HT-29 (cell line): ENCODE data around the gene ALDOA. TPM values are rescaled to one million over a fixed set of nuclear protein-coding genes. Genes with fewer than 3 reads are reported as not detected.
A peak's percentile ranks its signal among the peaks of the same experiment; 100 is the strongest.

Experiments used
- DNase-seq: peaks from one replicate; pipeline ENCODE4 v3.0.0-alpha.2; 2015; ENCODE audit warnings: low spot score
- total RNA-seq: library from RNA; depleted of rRNA; stranded (reverse); fragments of >200 nt; shearing (Covaris generic); gene quantifications from 2 replicates; pipeline ENCODE4 v1.2.3, GENCODE V29; 2014

ALDOA gene
- total RNA-seq, 1 experiment from 2014 or later, result 1,983 TPM

DNA sequence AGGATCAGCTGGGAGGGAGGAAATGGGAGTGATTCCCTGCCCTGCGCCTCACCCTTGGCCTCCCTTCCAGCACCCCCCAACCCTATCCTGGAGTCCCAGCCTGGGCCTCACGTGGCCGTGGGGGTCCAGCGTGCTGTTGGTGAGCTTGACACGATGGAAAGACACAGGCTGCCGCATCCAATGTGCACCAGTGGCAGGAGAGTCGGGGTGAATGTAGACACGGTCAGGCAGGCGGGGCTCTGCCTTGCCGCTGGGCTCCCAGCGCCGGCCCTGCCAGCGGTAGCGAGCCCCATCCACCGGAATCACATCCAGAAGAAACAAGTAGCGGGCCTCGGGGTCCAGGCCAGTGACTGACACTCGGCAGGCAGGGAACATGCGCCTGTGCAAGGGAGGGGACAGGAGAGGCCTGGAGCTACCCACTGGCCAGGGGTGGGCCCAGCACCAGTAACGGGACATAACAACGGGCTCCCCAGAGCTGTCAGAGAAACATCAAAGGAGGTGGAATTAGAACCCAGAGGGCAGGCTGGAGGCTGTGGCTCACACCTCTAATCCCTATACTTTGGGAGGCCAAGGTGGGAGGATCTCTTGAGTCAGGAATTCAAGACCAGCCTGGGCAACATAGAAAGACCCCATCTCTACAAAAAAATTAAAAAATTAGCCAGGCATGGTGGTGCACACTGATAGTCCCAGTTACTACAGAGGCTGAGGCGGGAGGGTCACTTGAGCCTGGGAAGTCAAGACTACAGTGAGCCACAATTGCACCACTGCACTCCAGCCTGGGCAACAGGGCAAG is 23.5 kb downstream of the ALDOA start:
- no peak for DNase-seq

DNA sequence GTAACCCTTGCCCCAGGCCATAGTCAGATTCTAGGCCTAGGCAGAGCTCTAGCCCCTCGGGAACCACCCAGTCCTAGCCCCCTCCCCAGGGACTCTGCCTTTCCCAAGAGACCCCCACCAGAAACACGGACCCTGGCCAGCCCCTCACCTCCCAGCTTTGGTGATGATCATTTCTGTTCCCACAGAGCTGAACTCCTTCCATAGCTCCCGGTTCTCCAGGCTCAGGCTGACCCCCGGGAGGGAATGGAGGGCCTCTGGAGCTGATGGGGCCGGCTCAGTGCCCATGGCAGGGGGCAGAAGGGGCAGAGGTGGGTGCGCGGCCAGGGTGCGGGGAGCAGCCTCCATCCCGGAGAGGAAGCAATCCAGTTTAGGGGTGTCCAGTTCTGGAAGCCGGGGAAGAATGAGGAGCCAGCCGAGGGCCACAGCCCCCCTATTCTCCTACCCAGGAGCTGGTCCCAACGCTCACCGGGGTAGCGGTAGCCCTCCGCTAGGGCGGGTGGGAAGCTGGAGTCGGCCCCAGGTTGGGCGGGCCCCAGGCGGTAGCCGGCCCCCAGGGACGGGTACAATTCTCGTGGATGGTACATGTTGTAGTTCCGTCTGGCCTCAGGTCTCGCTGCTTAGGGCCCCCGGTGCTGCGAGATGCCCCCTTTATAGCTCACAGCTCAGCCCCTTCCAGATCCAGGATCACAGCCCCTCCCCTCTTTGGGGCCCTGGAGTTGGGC is 25.2 kb downstream of the ALDOA start:
- no peak for DNase-seq

DNA sequence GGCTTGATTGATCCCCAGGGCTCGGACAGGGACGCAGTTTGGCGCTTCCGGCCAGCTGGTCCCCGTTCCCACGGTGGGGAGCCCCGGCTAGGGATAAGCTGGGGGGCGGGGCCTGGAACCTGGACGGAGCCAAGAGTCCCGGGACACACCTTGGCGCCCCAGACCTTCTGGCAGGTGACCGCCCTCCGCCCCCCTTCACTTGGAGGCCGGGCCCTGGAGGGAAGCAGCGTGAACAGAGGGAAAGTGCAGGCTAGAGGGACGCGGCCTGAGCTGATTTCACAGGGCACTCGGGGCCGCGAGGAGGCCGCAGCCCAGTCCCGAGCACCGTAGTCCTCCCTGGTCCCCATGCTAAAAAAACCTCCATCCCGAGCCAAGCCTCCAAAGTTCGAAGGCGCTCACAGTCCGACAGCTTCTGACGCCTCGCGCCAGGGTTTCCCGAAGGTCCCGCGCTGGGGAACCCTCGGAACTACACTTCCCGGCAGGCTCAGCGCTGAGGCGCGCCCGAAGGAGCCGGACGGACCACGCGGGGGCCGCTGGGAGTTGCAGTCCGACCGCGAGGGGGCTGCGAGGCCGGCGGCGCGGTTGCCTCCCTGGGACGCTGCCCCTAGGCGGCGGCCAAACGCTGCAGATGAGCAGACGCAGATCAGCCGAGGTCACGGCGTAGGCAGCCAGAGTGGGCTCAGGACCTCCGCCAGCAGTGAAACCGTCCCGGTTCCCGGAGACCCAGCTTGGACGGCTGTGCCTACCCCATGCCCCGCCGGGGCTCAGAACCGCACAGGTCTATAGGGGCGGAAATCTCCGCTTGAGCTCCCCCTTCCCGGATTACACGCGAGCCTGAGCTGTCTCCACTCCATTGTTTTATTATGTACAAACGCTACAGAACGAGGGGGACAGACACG is 26.2 kb downstream of the ALDOA start, which contains the start of gene TBX6:
Gene TBX6 (minus strand): TSS at position 451 of the 899 bp plus-strand sequence. CDS start 731 bp downstream, outside the sequence.
- DNase-seq, result peak; percentile 93

- DNase-seq, result peak; percentile 69
Measured at GRCh38 chr16:30092373-30093010, 26.9 kb downstream of the ALDOA start.

DNA sequence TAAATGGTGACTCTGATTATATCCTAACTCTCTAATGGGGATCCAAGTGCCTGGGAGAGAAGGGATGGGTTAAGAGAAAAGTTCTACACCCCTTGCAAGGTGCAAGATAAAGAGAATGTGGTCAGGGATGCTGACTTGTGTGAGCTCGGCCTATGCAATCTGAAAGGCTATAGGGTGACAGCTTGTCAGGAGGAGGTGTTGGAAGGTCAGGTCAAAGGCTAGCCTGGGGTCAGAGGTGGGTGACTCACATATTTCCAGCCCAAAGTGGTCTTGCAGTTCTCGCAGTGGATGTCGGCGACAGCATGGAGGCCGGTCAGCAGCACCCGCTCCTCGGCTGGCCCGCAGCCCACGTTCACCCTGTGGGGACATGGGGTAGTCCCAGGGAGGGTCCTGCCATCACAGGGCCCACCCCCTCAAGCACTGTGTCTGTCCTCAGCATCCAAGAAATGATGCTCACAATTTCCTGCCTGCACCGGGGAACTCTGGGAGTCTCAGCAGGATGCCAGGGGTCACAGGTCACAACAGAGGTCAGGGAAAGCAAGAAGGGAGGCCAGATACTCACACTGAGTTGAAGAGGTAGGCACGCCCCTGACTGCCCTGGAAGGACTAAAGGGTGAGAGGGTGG is 29.1 kb downstream of the ALDOA start:
- no peak for DNase-seq

- DNase-seq, result no peak
Measured at GRCh38 chr16:30095166-30096078, 29.9 kb downstream of the ALDOA start.

DNA sequence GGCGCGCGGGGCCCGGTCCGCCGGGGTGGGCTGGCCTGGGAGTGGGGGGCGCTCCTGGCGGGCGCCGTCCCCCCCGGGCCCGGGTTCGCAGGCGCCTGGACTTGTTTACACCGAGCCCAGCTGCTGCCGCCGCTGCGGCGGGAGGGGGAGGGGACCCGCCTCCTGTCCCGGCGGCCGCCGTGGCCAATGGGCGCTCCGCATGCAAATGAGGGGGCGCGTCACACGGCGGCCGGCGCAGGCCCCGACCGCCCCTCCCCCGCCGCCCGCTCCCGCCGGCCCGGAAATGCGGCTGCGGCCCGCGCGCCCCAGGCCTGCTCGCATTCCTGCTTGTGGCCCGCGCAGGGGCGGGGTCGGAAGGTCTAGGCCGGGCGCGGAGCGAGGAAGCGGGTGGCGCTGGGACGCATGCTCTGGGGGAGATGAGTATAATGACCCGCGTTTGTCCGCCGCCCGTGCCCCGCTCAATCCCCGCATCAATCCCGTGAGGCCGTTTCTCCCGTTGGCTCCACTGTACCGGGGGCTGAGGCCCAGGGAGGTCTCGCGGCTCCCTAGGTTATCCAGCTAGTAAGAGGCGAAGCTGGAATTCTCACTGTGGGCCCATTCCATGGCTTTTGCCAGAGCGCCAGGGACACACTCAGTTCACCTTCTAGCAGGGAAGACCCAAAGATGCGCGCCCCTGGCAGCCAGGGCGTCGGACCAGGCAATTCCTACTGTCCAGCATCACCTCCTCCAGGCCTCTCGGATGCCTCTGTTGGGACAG is 30.7 kb downstream of the ALDOA start, which contains the start of gene YPEL3:
Gene YPEL3 (minus strand): TSS at position 109 of the 757 bp plus-strand sequence. CDS start 731 bp downstream, outside the sequence.
- peak; percentile 78 for DNase-seq

DNA sequence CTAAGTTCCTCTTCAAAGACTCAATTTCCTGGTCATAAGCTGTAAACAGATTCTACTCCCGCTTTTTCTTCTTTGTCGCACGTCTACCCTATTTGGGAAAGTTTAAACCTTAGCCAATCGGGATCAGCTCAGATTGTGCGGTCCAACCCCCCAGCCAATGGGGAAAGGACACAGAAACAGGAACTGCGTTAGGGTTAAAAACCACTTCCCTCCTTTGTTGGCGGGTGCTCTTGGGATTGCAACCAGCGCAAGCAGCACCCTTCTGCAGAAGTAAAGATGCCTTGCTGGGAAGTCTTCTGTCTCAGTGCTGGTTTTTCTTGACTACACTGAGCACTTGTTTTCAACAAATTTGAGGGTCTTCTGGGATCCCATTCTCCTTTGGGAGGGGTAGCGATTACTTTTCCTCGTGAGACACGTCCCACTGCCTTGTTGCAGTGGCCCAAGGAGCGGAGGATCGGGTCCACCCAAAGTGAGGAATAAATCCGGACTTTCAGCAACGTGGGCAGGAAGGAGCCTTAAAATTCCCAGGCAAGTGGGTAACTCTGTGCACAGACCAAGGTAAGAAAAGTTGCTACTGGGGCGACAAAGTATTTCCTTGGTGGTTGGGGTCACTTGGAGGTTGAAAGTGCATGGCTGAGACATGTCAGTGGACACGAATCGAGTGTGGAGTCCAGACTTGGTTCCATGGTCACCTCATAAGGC is 31.5 kb downstream of the ALDOA start:
- no peak for DNase-seq

DNA sequence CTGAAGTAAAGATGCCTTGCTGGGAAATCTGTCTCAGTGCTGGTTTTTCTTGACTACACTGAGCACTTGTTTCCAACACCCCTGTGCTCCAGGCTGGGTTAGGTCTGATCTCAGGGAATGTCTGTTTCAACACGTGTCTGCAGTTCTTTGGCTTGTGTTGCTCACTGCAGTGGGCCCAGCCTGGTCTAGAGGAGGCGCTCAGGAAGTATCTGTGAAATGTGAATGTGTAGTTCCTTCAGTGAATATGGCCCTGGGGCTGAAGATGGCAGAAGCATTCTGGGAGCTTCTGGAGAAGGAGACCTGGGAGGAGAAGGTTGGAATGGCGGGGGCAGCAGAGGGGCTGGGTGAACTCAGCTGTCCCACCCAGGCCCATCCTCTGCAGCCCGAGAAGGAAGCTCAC is 38.5 kb downstream of the ALDOA start:
- no peak for DNase-seq

DNA sequence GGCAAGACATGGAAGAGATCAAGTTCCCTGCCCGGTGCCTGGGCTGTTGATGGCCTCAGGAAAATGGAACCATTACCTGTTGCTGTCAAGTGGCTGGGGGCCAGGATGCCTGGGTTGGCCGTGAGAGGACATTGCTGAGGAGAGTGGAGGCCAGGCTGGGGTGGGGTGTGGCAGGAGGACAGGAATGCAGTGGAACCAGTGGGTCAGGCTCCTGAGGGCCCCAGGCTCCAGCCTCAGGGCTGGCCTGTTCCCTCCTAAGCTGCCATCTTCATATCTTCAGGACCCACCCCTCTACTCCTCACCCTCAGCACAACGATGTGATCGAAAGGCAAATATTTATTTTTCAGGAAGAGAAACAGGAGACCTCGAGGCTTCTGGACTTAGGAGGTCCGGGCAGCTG is 38.9 kb downstream of the ALDOA start:
- DNase-seq, result peak; percentile 73

DNA sequence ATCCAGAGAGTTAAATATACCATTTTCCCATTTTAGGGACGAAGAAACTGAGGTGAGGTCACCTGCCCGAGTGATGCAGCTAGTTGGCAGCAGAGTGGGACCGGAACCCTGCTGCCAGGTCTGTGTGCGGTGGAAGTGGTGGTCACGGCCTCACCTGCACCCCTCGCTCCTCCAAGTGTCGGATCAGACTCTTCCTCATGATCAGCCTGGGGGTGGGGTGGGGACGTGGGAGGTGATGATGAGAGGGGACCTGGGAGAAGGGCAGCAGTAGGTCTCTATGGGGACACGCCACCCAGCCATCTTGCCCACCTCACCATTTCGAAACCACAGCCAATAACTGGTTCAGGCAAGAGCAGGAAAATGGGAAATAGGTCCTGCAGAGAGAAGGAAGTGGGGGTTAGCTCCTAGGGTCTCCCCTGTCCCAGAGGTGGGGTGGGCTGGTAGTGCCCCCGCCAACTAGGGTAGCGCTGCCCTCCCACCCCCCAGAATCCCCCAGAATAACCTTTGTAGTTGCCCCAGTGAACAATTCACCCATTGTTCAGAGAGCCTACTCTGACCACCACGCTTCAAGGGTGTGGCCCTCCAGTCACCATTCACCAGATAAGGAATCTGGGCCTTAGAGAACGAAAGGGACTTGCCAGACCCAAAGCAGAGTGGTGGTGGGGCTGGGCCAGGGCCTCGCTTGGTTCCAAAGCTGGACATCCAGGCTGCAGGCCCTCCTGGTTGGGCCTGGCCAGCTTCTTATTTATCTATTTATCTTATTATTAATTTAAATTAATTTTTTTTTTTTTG is 42.7 kb downstream of the ALDOA start:
- no peak for DNase-seq

DNA sequence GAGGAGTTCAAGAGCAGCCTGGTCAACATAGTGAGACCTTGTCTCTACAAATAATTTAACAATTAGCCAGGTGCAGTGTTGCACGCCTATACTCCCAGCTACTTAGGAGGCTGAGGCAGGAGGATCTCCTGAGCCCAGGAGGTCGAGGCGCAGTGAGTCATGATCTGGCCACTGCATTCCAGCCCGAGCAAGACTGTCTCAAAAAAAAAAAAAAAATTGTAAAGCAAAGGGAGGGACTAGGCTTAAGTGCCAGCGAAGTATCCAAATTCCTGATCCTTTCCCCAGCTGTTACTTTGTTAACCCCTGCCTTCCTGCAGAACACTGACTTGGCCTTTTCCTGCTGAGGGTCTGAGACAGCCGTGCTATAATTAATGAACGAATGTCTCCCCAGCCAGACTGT is 45.1 kb downstream of the ALDOA start:
- DNase-seq, result no peak

DNA sequence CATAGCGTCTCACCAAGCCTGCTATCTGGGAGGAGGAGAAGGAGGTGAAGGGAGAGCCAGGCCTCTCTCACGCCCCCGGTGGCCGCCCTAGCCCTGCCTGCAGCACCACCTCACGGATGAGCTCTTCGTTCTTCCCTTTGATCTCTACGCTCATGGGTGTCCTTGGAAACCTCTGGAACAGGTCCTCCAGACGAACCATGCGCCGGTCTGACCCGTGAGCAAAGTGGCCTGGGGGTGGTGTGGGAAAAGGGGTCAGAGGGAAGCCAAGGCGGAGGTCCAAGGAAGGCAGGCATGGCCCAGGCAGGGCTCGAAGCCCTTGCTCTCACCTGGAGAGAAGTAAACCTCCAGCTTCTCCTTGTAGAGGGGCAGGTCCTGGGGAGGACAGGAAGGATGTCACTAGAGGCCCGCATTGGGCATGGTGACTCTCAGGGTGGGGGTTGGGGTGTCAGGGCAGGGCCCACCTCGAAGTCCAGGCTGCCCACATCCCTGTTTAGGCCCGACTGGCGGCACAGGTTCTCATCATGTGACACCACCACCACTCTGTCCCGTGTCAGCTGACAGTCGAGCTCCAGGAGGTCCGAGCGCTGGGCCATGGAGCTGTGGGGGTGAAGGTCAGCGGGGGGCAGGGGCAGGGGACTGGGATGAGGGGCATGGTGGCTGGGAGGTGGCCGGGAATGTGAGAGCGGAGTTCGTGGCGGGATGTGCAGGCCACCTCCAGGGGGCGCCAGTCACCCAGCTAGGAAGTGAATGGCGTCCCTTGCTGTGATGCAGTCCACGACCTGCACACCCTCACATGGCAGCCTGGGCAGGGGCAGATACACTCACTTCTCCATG is 46.9 kb downstream of the ALDOA start:
- peak; percentile 71 for DNase-seq

DNA sequence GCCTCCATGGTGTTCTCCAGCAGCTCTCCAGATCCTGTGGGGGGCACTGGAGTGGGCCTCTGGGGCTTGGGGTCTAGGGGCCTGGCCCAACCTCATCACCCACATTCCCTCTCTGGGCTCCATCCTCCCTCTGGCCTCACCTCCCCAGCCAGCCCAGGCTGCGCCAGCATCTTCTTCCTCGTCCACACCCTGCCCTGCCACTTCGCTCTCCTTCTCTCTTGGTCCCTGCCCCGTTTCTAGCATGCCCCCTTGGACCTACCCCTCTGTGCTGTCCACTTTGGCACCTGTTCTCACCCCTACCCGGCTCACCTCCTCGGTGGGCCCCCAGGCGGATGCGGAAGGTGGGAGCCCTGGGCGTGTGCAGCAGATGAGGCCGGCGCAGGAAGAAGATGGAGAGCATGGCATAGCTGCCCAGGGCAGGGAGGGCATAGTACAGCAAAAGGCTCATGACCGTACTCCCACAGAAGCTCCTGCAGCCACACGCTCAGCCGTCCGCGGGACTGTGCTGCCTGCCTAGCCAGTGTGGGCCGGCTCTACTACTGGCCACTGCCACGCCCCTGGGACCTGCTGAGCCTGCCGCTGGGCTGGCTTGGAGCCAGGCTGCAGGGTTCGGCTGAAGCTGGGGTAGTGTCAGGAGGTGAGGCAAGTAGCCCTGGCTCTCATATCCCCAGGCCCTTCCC is 47.6 kb downstream of the ALDOA start, which contains the start of gene GDPD3:
Gene GDPD3 (minus strand): TSS at position 507 of the 680 bp plus-strand sequence. CDS start 59 bp downstream, at position 448.
- peak; percentile 29 for DNase-seq

DNA sequence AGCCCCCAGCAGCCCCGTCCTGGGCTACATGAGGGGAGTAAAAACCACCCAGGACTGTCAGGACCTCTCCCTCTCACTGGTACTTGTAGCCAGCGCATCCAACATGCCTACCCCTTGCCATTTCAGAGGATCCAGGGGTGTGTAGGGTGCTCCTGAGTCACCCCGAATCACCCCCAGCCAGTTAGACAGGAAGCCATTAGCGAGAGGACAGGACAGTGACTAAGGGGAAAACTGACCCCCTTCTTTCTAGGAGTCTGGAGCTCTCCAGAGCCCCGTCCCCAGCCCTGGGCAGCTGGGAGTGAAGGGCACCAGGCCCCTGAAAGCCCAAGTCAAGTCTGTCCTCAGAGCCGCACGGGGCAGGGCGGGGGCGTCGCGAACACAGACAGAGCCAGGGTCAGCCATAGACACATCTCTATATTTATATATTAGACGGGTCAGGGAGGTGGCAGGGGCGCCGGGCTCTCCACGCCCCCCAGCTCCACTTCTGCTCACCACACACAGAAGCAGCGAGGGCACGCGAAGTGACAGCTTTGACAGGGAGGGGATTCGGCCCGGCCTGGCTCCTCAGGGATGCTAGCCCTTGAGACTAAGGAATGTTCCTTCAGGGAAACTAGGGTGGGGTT is 48.3 kb downstream of the ALDOA start:
- no peak for DNase-seq
